Measurements from ENCODE around the gene CSF3R.

The CSF3R gene

GRCh38 chr1:36420409-36420808 lies 62.3 kb downstream of the CSF3R start:
- TF ChIP-seq CTCF (IDR thresholded peaks at IDR 0.05; ENCODE audit: low read length, missing control alignments), result no peak
- DNase-seq (ENCODE audit: low read depth), result peak; percentile 52
- H3K4me3 ChIP-seq (replicated peaks; ENCODE audit: low read depth, low read length), result no peak overlapping the region

- DNase-seq (ENCODE audit: low read depth), result no peak
- no peak for TF ChIP-seq CTCF (IDR thresholded peaks at IDR 0.05; ENCODE audit: low read length, missing control alignments)
- no peak overlapping the region for H3K4me3 ChIP-seq (replicated peaks; ENCODE audit: low read depth, low read length)
These were observed 63.1 kb downstream of the CSF3R start for GRCh38 chr1:36419569-36419968.

GRCh38 chr1:36419140-36419539 lies 63.6 kb downstream of the CSF3R start:
- DNase-seq (ENCODE audit: low read depth), result no peak
- no peak overlapping the region for H3K4me3 ChIP-seq (replicated peaks; ENCODE audit: low read depth, low read length)
- no peak for TF ChIP-seq CTCF (IDR thresholded peaks at IDR 0.05; ENCODE audit: low read length, missing control alignments)

GRCh38 chr1:36417931-36418330 lies 64.8 kb downstream of the CSF3R start:
- no peak overlapping the region for H3K4me3 ChIP-seq (replicated peaks; ENCODE audit: low read depth, low read length)
- DNase-seq (ENCODE audit: low read depth), result no peak
- TF ChIP-seq CTCF (IDR thresholded peaks at IDR 0.05; ENCODE audit: low read length, missing control alignments), result no peak

Measured in fibroblast of pulmonary artery (primary cell).